CMK (cell line): Measurements from ENCODE around the gene GTF3C4.
"Not testable (repeated sequence)": the region's sequence is repeated elsewhere in the genome, so short reads cannot be mapped to it uniquely, and the experiment has no call there.

Experiments used
- DNase-seq: peaks from one replicate; pipeline ENCODE4 v3.0.0-alpha.2; 2010; ENCODE audit warnings: low read depth

Gene GTF3C4

GRCh38 chr9:132702254-132702653 is 32.0 kb downstream of the GTF3C4 start:
- DNase-seq: no peak

GRCh38 chr9:132703336-132703735 is 33.1 kb downstream of the GTF3C4 start:
- DNase-seq: no peak

- no peak for DNase-seq
These were observed 38.0 kb downstream of the GTF3C4 start for GRCh38 chr9:132708239-132708638.

GRCh38 chr9:132708769-132709430 is 38.6 kb downstream of the GTF3C4 start:
- DNase-seq: no peak

GRCh38 chr9:132710333-132710732 is 40.1 kb downstream of the GTF3C4 start:
- DNase-seq: no peak

GRCh38 chr9:132711152-132711551 is 40.9 kb downstream of the GTF3C4 start:
- not testable (repeated sequence) for DNase-seq

GRCh38 chr9:132711846-132712245 is 41.6 kb downstream of the GTF3C4 start:
- DNase-seq: no peak

GRCh38 chr9:132712753-132713152 is 42.5 kb downstream of the GTF3C4 start:
- no peak for DNase-seq

GRCh38 chr9:132716007-132716406 is 45.7 kb downstream of the GTF3C4 start:
- DNase-seq: no peak

- DNase-seq: no peak
These were observed 47.2 kb downstream of the GTF3C4 start for GRCh38 chr9:132717326-132717945.

- DNase-seq: not testable (repeated sequence)
These were observed 48.2 kb downstream of the GTF3C4 start for GRCh38 chr9:132718381-132718928.

GRCh38 chr9:132721661-132722060 is 51.4 kb downstream of the GTF3C4 start:
- no peak for DNase-seq

- DNase-seq: no peak
These were observed 52.4 kb downstream of the GTF3C4 start for GRCh38 chr9:132722564-132723065.

GRCh38 chr9:132723809-132724208 is 53.5 kb downstream of the GTF3C4 start:
- no peak for DNase-seq

- DNase-seq: no peak
These were observed 55.0 kb downstream of the GTF3C4 start for GRCh38 chr9:132725306-132725705.

GRCh38 chr9:132726576-132727130 is 56.4 kb downstream of the GTF3C4 start:
- DNase-seq: no peak

GRCh38 chr9:132728071-132728470 is 57.8 kb downstream of the GTF3C4 start:
- DNase-seq: no peak

GRCh38 chr9:132728497-132728896 is 58.2 kb downstream of the GTF3C4 start:
- no peak for DNase-seq

- no peak for DNase-seq
These were observed 59.1 kb downstream of the GTF3C4 start for GRCh38 chr9:132729235-132729890.

- DNase-seq: no peak
These were observed 60.1 kb downstream of the GTF3C4 start for GRCh38 chr9:132730054-132731033.

- DNase-seq: no peak
These were observed 61.0 kb downstream of the GTF3C4 start for GRCh38 chr9:132731230-132731629.
